EH (cell line): ENCODE measurements around the gene AEBP2.

Experiments
- DNase-seq: peaks from one replicate; pipeline ENCODE4 v3.0.0-alpha.2; 2015; ENCODE audit warnings: low read depth

The AEBP2 gene

DNA sequence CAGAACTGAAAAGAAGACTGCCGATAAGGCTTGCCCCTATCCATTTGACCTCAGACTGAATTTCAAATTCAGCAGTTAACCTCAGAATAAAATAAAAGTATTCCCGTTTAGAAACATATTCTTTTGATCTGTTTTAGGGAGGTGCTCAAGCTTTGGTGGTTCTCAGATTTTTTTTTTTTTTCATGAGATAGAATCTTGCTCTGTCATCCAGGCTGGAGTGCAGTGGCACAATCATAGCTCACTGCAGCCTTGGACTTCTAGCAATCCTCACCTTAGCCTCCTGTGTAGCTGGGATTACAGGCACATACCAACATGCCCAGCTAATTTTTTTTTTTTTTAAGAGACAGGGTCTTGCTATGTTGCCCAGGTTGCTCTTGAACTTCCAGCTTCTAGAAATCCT is 15.5 kb downstream of the AEBP2 start:
- no peak for DNase-seq

DNA sequence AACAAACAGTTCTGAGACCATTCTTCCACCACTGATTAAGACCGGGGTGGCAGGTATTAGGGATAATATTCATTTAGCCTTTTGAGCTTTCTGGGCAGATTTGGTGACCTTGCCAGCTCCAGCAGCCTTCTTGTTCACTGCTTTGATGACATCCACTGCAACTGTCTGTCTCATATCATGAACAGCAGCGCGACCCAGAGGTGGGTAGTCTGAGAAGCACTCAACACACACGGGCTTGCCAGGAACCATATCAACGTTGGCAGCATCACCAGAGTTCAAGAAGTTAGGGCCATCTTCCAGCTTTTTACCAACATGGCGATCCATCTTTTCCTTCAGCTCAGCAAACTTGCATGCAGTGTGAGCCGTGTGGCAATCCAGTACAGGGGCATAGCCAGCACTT is 16.9 kb downstream of the AEBP2 start:
- no peak for DNase-seq

DNA sequence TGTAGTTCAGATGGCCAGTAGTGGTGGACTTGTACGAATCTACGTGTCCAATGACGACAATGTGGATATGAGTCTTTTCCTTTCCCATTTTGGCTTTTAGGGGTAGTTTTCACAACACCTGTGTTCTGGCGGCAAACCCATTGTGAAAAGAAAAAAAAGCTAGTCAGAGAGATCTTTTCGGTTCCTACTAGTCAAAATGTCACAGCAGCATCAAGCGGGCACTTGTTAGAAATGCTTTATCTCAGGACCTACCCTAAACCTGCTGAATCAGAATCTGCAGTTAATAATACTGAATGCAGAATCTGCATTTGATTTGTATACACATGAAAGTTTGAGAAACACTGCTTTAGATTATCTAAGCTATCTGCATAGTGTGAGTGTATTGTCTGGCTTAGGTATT is 18.3 kb downstream of the AEBP2 start:
- DNase-seq, result no peak

DNA sequence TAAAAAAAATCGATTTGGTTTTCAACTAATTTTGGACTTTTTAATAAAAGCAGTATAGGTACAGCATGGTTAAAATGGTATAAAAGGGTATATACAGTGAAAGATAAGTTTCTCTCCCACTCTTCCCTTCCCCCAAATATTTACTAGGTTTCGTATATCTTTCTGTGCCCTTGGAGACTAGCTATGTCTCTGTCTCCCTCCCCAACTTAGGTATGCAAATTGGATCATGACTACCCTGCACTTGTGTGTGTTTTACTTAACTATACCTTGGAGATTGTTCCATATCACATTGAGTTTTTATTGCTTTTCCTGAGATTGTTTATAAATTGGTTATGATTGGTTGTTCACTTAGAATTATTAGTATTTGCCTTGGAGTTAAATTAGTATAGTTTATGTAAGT is 19.4 kb downstream of the AEBP2 start:
- DNase-seq, result no peak

DNA sequence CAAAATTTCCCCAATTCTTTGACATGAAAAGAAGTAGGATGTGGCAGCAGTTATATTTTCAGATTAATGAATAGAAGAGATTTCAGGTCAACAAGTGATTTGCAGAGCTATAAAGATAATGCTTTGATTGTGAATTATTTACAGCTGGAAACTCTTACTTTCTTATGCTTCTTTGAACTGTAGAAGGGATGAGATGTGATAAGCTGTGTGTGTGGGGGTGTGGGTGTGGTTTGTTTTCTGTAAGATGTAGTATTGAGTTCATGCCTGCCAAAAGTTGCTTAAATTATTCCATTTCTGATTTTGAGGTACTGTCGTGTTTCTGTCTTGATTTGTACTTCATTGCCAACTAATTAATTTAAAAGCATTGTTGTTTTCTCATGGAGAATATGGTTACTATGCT is 22.7 kb downstream of the AEBP2 start:
- no peak for DNase-seq

DNA sequence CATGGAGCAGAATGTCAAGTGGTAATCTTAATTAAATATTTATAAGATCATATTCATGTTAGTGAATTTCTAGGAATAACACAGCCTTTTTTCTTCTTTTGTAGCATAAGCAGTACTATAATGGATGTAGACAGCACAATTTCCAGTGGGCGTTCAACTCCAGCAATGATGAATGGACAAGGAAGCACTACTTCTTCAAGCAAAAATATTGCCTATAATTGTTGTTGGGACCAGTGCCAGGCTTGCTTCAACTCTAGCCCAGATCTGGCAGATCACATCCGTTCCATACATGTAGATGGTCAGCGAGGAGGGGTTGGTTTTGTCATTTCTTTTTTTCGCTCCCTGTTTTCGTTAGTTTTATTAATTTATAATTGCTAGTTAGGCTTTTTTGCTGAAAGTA is 23.1 kb downstream of the AEBP2 start:
- no peak for DNase-seq

DNA sequence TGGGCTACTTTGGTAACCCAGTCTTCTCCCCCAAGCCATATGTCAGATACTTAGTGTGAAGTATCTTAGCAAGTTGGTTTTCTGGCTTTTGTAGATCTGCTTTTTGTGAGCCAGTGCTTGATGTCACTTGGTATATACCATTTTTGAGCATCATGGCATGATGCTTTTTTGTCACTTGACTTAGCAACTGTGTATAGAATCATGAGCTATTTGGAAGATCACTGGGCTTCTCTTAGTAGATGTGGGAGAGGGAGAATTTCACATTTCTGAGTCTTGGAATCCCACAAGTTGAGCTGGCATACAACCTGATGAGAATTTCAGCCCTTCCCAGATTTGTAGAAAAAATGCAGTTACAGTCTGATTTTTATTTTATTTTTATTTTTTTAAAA is 24.9 kb downstream of the AEBP2 start:
- no peak for DNase-seq

DNA sequence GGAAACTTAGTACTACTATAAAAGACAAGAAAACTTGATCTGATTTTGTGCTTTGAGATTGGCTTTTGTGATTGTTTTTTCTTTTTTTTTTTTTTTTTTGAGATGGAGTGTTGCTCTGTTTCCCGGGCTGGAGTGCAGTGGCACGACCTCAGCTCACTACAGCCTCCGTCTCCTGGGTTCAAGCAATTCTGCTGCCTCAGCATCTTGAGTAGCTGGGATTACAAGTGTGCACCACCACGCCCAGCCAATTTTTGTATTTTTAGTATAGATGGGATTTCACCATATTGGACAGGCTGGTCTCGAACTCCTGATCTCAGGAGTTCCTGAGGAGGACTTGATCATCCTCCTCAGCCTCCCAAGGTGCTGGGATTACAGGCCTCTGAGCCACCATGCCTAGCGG is 26.4 kb downstream of the AEBP2 start:
- no peak for DNase-seq

DNA sequence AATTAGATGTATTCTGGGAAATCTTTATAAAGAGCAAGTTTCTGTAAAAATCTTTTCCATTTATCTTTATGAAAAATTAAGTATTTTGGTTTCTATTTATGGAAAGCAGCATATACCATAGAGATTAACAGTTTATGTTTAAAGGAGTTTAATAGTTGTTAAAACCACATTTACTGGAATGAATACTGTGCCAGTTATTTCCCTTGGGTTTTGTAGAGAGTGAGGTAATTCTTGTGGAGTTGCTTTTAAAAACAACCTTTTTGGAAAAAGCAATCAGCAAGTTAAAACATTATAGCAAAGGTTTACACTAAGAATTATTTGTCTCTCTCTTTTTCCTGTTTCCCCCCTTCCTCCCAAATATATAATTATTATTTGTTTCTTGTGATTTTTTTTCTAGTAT is 34.9 kb downstream of the AEBP2 start:
- DNase-seq, result peak; percentile 14

DNA sequence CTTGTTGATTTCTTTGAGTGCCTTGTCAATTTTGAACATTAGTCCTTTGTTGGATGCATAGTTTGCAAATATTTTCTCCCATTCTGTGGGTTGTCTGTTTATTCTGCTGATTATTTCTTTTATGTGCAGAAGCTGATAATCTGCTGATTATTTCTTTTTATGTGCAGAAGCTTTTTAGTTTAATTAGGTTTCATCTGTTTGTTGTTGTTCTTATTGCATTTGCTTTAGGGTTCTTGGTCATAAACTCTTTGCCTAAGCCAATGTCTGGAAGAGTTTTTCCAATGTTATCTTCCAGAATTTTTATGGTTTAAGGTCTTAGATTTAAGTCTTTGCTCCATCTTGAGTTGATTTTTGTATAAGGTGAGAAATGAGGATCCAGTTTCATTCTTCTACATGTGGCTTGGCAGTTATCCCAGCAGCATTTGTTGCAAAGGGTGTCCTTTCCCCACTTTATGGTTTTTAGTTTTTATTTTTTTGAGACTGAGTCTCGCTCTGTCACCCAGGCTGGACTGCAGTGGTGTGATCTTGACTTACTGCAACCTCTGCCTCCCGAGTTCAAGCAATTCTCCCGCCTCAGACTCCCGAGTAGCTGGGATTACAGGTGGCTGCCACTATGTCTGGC is 36.7 kb downstream of the AEBP2 start:
- peak; percentile 36 for DNase-seq

DNA sequence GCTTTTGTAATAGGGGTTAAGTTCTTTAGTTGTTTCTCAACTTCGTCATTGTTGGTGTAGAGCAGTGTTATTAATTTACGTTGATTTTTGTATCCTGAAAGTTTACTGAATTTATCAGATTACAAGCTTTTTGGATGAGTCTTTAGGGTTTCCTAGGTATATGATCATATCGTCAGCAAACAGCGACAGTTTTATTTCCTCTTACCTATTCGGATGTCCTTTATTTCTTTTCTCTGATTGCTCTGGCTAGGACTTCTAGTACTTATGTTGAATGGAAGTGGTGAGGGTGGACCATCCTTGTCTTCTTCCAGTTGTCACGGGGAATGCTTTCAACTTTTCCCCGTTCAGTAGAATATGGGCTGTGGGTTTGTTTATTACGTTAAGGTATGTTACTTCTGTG is 37.8 kb downstream of the AEBP2 start:
- no peak for DNase-seq

DNA sequence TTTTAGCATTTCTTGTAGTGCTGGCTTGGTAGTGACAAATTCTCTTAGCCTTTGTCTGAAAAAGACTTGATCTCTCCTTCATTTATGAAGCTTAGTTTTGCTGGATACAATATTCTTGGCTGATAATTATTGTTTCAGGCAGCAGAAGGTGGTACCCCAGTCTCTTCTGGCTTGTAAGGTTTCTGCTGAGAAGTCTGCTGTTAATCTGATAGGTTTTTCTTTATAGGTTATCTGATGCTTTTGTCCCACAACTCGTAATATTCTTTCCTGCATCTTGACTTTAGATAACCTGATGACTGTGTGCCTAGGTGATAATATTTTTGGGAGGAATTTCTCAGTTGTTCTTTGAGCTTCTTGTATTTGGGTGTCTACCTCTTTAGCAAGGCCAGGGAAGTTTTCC is 41.2 kb downstream of the AEBP2 start:
- no peak for DNase-seq

DNA sequence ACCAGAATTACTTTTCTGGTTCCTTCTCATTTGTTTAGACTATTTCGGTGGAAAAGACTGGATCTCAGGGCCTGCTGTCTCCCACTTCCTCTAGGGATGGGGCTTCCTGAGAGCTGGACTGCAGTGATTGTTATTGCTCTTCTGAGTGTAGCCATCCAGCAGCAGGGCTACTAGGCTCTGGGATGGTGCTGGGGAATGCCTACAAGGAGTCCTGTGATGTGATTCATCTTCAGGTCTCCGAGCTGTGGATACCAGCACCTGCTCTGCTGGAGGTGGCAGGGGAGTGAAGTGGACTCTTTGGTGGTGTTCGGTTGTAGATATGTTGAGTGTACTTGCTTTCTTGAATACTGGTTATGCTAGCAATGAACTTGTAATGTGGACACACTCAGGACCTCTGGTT is 42.7 kb downstream of the AEBP2 start:
- no peak for DNase-seq

DNA sequence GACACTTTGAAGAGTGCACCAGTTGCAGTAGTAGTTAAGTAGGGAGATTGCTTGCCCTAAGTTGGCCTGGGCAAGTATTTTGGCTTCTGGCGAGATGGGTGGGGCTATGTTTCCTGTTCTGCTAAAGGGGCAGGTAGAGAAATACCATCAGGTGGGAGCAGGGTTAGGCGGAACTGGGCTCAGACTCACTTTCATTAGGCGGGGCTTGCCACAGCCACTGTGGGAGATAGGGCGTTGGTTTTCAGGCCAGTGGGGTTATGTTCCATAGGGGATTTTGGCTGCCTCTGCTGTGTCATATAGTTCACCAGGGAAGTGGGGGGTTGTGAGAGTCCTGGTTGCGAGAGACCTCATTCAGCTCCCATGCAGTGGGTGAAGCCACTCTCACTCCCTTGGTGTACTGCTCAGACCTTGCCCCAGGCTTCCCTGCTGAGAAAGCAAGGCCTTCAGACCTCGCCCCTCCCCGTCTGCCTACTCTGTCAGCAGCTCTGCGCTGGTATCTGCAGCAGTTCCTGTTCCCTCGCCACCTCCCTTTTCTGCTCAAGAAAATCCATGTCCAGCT is 43.3 kb downstream of the AEBP2 start:
- no peak for DNase-seq

DNA sequence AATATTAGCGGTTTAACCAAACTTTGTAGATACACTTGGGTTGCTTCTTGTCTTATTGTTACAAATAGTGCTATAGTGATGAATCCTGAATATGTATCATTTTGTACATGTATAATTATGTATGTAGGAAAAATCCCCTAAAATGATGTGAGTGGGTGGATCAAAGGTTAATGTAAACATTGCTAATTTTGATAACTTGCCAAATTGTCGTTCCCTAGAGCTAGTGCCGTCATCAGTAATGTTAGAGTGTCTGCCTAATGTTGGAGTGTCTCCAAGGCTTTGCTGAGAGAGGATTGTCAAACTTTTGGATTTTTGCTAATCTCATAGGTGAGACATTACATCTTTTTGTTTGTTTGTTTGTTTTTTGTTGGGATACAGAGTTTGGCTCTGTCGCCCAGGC is 44.4 kb downstream of the AEBP2 start:
- DNase-seq, result no peak

DNA sequence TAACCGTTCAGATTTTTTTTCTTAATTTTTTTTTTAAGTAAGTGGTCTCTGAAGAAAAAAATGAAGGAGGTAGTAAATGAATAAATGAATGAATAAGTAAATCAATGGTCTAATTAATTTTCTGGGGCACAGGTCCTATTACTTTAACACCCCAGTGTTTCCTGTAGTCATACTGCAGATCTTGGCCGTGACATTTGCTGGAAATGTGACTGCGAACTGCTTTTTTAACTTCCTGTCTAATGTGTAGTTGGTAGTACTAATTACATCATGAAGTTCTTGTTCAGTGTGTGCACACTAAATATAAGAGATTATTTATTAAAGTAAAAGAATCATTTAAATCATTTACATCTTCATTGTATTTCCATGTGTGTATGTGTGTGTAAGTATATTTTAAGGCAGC is 45.4 kb downstream of the AEBP2 start:
- DNase-seq, result no peak

DNA sequence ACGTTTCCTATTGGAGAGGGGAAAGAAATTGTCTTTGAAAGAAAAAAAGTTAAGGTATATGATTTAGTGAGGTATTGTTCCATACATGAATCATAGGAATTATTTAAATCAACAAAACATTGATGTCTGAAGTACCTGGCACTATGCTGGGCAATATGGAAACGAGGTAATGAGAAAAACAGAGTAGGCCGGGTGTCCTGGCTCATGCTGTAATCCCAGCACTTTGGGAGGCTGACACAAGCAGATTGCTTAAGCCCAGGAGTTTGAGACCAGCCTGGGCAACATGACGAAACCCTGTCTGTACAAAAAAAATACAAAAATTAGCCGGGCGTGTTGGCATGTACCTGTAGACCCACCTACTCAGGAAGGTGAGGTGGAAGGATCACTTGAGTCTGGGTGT is 45.9 kb downstream of the AEBP2 start:
- DNase-seq, result no peak

DNA sequence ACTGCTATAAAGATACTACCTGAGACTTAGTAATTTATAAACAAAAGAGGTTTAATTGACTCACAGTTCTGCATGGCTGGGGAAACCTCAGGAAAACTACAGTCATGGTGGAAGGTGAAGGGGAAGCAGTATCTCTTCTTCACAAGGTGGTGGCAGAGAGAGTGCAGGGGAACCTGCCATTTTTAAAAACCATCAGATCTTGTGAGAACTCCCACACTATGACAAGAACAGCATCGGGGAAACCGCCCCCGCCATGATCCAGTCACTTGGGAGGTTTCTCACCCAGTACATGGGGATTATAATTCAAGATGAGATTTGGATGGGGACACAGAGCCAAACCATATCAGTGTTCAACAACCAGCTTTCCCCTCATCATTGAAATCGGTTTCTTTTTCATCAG is 49.9 kb downstream of the AEBP2 start:
- DNase-seq, result no peak

DNA sequence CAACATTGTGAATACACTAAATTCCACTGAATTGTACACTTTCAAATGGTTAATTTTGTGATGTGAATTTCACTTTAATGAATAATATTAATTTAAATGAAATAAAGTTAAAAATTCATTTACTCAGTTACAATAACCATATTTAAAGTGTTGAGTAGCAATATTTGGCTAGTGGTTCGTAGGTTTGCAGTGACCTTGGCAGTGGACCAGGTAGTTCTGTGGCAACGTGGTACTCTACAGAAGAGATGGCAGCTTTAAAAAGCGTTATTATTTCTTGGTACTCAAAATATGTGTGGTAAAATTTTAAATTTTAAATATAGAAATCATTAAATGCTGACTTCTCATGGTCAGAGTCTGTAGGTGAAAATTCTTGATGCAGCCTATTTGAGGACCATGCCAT is 51.6 kb downstream of the AEBP2 start:
- no peak for DNase-seq

DNA sequence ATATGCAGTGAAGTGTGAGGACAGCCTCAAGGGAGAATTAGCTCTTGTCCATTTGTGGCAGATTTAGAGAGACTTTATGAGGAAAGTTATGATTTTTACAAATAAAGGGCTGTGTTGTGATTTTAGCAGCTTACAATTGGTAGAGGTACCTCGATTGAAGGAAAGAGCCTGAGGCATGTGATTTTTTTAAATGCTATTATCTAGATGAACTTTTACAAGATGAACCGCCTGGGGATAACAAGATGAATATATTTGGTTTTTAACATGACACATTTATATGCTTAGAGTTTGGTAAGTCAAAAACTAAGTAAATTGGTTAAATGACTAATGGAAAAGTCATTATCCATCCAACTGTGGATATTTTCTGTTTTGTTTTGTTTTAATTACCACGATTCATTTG is 52.6 kb downstream of the AEBP2 start:
- peak; percentile 73 for DNase-seq

DNA sequence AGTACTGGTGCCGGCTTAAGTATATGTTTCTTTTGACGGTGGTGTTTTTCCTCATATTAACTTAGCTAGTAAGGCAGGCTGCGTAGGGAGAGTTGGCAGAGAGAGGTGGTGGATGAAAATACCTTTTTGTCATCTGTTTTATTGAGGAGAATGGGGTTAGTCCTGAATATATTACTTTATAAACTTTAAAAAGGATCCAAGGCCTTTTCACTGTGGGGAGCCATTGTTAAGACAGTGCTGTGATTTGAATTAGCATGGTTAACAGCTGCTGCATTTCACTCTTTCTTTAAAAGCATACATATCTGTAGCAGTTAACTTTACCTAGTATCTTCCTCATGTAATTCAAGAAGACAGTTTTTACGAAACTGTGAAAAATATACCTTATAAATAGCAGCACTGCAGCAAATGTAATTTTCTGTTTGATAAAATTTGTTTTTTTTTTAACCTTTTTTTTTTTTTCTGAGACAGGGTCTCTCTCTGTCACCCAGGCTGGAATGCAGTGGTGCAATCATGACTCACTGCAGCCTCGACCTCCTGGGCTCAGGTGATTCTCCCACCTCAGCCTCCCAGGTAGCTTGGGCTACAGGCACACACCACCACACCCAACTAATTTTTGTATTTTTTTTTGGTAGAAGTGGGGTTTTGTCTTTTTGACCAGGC is 57.1 kb downstream of the AEBP2 start:
- DNase-seq, result no peak

DNA sequence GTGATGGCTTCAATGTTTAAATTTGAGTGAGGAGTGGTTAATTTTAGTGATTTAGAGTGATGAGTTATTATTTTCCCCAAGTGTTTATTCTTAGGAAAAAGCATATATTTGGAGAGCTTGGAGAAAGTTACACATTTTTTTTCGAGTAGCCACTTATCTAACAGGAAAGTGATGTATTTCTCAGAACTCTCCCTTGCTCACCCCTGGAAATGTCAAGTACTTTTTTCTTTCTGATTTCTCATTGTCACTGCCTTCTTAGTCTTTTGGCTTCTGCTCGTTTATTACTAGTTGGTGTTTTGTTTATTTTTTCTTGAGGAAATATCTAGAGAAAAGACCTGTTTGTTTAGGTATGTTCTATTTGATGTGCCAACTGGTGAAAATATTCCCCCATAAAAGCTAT is 58.8 kb downstream of the AEBP2 start:
- DNase-seq, result no peak

DNA sequence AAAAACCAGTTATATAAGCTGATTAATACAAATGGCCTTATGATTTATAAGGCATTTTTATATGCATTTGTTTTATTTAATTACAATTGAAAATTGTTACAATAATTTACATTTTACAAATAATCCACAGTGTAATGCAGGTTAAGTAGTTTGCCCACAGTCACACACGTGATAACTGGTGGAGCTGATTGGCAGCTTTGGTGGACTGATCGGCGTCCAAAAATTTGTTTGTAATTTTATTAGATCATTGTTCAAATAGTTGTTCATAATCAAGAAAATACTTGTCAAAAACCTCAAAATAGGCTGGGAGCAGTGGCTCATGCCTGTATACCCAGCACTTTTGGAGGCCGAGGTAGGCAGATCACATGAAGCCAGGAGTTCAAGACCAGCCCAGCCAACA is 59.7 kb downstream of the AEBP2 start:
- DNase-seq, result no peak

DNA sequence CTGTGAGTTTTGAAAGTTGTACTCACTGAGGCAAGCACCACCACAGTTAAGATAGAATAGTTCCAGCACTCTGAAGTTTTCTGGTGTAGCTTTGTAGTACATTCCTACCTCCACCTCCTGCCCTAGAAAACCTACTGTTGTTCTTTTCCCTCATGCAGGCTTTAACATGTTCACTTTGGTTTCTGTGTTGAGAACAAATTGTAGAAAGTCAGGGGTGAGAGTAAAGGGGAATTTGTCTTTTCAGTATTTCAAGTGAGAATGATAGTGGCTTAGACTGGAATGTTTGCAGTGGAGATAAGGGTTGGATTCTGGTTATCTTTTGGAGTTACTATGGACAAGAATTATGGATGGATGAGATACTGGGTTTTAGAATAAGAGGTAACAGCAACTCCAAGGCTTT is 67.2 kb downstream of the AEBP2 start:
- DNase-seq, result no peak
